Nephron (organoid): ENCODE measurements around the gene ESR1.
A peak's percentile ranks its signal among the peaks of the same experiment; 100 is the strongest.

Experiments used
- H3K27ac Mint-ChIP-seq, 3 experiments: 2 replicates each; pipeline ENCODE4 v1.8.0; 2020; ENCODE audit warnings: mixed read lengths in 3 of 3, mild to moderate bottlenecking in 2 of 3, moderate library complexity in 1 of 3
- H3K27me3 Mint-ChIP-seq: 2 replicates; pipeline ENCODE4 v1.8.0; 2021; ENCODE audit warnings: low read depth, mild to moderate bottlenecking, moderate library complexity, mixed read lengths
- H3K36me3 Mint-ChIP-seq: 2 replicates; pipeline ENCODE4 v1.8.0; 2020; ENCODE audit warnings: low read depth, mixed read lengths
- H3K4me1 Mint-ChIP-seq: 2 replicates; pipeline ENCODE4 v1.8.0; 2020; ENCODE audit warnings: mixed read lengths
- H3K4me3 Mint-ChIP-seq, 3 experiments: 2 replicates each; pipeline ENCODE4 v1.8.0; 2020; ENCODE audit warnings: mild to moderate bottlenecking in 3 of 3, mixed read lengths in 3 of 3, moderate library complexity in 2 of 3
- H3K9me3 Mint-ChIP-seq: 2 replicates; pipeline ENCODE4 v1.8.0; 2020; ENCODE audit warnings: mixed read lengths
- CTCF ChIP-seq, 3 experiments: fragments of 200-600 bp; sonication (generic); IDR thresholded peaks; one replicate each; pipeline ENCODE4 v1.5.0; 2021; ENCODE audit warnings: antibody characterized with exemption in 3 of 3; ENCODE audit not compliant: unreplicated experiment in 3 of 3

ESR1 gene

GRCh38 chr6:152096863-152097496 lies 289.5 kb downstream of the ESR1 start:
- Mint-ChIP-seq H3K36me3 (no peaks in the 10 kb centered on the region), H3K4me3 (no peak overlapping the region)

GRCh38 chr6:152098683-152099082 lies 291.2 kb downstream of the ESR1 start:
- no peak overlapping the region for H3K4me3 Mint-ChIP-seq
- no peaks in the 10 kb centered on the region for H3K9me3 Mint-ChIP-seq
- H3K27me3 Mint-ChIP-seq: no peaks in the 10 kb centered on the region
- no peak overlapping the region for H3K27ac Mint-ChIP-seq
- peaks cover 38% of the 10 kb centered on the region for H3K4me1 Mint-ChIP-seq
- H3K36me3 Mint-ChIP-seq: no peaks in the 10 kb centered on the region
- no peak for TF ChIP-seq CTCF (IDR thresholded peaks at IDR 0.05; ENCODE audit: unreplicated experiment in 3 of 3)

More at GRCh38 chr6:152096863-152097496, 289.5 kb downstream of the ESR1 start:
- Mint-ChIP-seq H3K27ac (peak overlapping the region; percentile 20 to 88 (median 57)), H3K27me3 (no peaks in the 10 kb centered on the region), H3K9me3 (no peaks in the 10 kb centered on the region), H3K4me1 (peaks cover 38% of the 10 kb centered on the region)
- no peak for TF ChIP-seq CTCF (IDR thresholded peaks at IDR 0.05; ENCODE audit: unreplicated experiment in 3 of 3)

GRCh38 chr6:152099446-152100182 lies 292.1 kb downstream of the ESR1 start:
- Mint-ChIP-seq H3K27me3 (no peaks in the 10 kb centered on the region), H3K4me1 (peaks cover 38% of the 10 kb centered on the region), H3K36me3 (no peaks in the 10 kb centered on the region), H3K9me3 (no peaks in the 10 kb centered on the region), H3K27ac (peak overlapping the region in 2 of 3 experiments; percentile 13 to 42), H3K4me3 (no peak overlapping the region)
- no peak for TF ChIP-seq CTCF (IDR thresholded peaks at IDR 0.05; ENCODE audit: unreplicated experiment in 3 of 3)

- Mint-ChIP-seq H3K27ac (peak overlapping the region in 1 of 3 experiments; percentile 31), H3K36me3 (no peaks in the 10 kb centered on the region), H3K4me1 (peaks cover 38% of the 10 kb centered on the region), H3K4me3 (no peak overlapping the region), H3K27me3 (no peaks in the 10 kb centered on the region), H3K9me3 (no peaks in the 10 kb centered on the region)
- no peak for TF ChIP-seq CTCF (IDR thresholded peaks at IDR 0.05; ENCODE audit: unreplicated experiment in 3 of 3)
Observed at GRCh38 chr6:152100183-152100618, 292.7 kb downstream of the ESR1 start.

- no peak overlapping the region for H3K27ac Mint-ChIP-seq
- no peaks in the 10 kb centered on the region for H3K9me3 Mint-ChIP-seq
- no peaks in the 10 kb centered on the region for H3K27me3 Mint-ChIP-seq
Observed at GRCh38 chr6:152107973-152108372, 300.5 kb downstream of the ESR1 start.

More at GRCh38 chr6:152107973-152108372, 300.5 kb downstream of the ESR1 start:
- H3K4me3 Mint-ChIP-seq: no peak overlapping the region
- H3K4me1 Mint-ChIP-seq: no peaks in the 10 kb centered on the region
- no peak for TF ChIP-seq CTCF (IDR thresholded peaks at IDR 0.05; ENCODE audit: unreplicated experiment in 3 of 3)
- no peaks in the 10 kb centered on the region for H3K36me3 Mint-ChIP-seq
